ENCODE results near the gene MACROD2.

Gene MACROD2

DNA sequence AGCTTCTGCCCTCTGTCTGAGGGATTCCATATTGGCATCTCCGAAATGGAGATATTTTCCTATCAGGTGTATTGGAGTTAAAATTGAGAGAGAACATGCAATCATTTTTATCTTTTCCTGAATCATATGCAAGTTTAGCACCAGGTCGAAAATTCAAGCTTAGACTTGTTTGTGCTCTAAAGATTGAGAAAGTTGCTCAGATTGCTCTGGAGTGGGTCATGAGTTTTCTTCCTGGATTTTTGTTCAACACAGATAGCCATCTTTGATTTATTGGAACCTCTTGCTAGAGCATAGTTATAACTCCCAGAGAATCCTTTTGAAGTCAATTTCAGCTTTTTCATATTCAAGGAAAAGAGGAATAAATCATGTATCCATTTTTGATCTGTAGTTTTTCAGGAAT lies 715.6 kb downstream of the MACROD2 start:
- no peak for DNase-seq (ENCODE audit: low read depth in 2 of 2)

DNA sequence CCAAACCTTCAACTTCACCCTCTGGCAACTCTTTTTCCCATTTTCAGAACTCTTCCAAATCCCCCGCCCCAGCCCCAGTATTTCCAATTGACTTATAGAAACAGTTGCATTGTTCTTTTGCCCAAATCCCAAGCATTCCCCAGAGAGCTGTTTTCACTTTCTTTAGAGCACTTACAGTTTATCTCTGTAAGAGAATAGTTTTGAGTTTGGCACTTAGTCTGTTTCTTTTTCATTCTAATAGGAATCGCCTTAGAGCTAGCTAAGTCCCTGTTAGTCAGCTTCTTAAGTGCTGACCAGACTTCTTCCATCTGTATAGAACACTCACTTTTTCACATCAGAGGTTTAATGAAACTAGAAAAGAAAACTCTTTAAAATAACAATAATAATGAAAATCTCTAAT lies 716.3 kb downstream of the MACROD2 start:
- no peak for DNase-seq (ENCODE audit: low read depth in 2 of 2)

DNA sequence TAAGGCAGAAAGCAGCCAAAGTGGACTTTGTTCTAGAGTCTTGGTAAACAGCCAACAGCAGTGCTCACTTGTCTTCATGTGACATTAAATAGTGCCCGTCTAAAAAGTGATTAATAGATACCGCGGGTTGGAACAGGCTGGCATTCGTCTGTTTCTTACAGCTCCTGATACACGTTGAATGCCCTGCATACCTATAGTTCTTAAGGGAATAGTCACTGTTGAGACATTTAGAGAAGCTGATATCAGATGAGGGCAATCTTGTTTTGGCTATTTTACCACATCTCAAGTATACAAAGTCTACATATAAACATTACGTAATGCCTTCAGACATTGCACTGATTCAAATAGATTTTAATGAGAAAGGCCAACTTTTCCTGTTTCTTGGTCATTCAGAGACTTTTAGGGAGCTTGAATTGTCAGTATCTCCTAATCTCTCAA lies 717.0 kb downstream of the MACROD2 start:
- DNase-seq (ENCODE audit: low read depth in 2 of 2) = no peak

DNA sequence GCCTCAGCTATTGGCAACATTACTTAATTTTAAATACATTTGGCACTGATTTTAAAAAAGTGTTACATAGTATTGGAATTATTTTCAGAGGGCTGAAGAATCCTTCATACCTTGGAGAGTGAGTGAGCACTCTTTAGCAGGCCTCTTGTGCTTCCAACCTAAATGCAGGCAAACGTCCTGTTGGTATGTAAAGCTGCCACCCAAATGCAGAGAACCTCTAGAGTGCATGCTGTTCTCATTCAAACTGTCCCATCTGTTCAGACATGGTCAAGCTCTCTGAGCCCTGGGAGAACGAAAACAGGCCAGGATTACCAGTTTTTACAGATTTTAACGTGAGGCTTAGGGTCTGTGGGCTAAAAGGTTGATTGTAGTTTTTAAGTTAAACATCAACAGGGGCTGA lies 720.1 kb downstream of the MACROD2 start:
- no peak for DNase-seq (ENCODE audit: low read depth in 2 of 2)

DNA sequence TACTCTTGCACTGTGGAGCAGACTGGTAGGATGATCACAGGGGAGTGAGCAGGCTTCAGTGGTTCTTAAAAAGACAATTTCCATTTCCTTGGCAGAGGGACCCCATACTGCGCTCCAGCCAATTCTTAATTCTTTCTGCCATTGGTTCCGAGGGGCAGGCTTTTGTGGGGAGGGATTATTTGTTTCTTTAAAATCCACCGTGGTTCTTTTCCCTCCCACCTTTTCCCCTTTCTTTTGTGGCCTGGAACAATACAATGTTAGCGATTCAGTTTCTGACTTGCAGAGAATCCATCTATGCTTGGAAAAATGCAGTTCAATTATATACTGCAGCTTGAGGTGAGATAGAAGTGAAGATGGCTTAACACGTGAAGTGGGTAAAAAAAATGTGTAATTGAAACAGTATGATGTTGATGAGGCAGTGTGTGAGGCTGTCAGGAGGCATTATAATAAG lies 721.1 kb downstream of the MACROD2 start:
- no peak for DNase-seq (ENCODE audit: low read depth in 2 of 2)

DNA sequence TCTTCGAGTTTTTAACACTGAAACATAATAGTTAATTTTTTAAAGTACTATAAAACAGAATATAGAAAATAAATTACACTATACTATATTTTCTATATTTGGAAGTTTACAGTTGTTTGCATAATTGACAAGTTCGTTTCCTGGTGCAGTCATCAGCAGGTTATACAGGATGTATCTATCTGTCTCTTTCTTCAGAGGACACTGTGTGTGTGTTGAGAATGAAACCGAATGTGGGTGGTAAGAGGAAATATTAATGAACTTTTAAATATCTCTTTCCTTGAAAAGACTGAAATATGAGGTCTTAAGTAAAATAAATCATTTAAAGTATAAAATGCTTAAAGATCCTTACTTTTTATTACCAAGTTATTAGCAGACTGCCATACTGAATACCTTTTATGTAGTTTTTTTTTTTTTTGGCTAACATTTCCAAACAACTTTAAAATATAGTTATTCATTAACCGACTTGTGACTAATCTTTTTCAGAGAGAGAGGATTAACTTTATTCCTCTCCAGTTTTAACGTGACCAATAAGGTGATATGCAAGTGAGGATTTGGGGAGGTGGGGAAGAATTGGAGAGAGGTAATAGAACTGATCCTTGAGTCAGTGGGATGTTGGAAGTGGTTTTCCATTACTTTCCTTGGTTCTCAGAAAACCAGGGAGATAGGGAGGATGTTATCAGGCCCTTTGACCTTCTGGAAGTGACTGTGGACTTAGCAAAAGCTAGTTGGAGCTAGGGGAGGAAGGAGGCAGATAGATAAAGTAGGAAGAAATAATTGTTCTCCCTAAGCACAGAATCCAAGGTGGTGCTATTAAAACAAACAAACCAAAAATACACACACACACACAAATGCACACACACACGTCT lies 722.1 kb downstream of the MACROD2 start:
- DNase-seq (ENCODE audit: low read depth in 2 of 2) = no peak

DNA sequence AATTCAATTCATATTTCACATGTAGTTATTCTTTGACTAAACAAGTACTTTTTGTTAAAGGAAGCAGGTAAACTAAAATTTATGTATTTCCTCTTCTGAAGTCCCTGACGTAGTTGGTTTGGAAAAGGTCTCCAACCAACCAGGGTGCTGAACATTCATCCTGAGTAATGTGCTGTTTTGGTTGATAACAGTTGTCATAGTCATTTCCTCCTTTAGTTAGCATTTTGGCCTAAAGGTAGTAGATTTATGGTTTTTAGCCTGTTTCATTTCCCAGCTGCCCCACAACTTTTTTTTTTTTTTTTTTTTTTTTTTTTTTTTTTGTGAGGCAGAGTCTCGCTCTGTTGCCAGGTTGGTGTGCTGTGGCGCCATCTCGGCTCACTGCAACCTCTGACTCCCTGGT lies 724.9 kb downstream of the MACROD2 start:
- no peak for DNase-seq (ENCODE audit: low read depth in 2 of 2)

DNA sequence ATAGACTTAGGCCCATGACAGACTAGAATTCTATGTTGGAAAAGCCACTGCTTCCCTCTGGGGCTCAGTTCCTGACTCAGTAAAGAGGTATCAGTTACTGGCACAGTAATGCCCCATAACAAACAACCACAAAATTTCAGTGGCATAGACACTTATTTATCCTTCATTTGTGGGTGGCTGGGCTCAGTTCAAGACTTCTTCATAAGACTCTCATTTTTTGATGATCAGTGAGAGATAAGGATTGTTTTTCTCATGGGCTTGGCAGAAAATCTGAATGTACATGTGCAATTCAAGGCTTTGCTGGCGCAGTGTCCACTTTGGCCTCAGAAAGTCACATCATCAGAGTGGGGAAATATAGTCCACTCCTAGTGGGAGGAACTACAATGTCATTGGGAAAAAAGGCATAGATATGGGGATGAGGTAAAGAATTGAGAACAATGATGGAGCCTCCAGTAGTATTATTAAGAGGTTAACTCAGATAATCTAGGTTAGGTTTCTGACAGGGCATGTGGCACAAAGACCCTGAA lies 726.7 kb downstream of the MACROD2 start:
- no peak for DNase-seq (ENCODE audit: low read depth in 2 of 2)

DNA sequence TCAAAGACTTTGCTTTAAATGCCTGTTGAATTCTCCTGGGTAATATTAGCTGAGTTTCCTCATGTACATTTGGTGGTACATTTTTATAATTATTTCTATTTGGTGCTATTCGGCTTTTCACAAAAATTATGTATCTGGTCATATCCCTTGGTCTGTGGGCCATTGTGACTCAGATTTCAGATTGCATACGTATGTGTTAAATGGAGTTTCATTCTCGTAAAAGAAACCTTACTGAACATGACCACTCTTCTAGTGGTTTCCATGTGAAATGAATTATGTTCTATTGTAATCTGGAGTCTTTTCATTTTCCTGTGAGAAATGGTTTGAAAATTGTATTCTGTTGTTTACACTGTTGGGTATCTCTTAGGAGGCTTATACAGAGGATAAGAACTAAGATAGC lies 728.3 kb downstream of the MACROD2 start:
- no peak for DNase-seq (ENCODE audit: low read depth in 2 of 2)

DNA sequence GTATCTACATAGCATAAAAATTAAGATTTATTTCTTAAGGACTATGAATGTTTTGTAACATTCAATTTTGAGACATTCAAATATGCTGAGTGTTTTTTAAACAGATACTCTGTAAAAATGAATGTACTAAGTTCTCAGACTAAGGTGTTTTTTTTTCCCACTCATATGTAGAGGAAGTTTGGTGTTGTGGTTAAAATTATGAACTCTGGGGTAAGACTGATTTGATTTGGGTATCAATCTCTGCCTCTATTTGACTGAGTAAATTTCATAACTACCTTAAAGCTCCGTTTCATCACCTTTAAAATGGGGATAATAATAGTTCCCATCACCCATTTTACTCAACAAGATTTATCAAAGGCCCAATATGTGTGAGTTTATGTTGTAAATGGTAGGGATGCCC lies 728.7 kb downstream of the MACROD2 start:
- no peak for DNase-seq (ENCODE audit: low read depth in 2 of 2)

DNA sequence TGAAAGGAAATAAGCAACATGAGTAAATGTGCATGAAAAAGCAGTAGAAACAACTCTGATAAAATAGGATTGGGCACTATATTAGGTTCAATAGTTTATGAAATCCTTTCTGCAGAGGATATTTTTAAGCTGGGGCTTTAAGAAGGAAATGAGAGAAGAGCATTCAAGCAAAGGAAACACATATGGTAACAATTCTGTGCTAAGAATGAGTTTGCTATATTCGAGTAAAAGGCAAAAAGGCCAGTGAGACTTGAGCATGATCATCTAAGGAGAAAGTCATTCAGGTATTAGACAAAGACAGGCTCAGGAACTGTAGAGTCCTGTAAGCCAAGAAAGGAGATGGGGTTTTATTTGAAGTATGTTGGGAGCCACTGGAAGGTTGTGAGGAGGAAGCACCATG lies 729.2 kb downstream of the MACROD2 start:
- DNase-seq (ENCODE audit: low read depth in 2 of 2) = no peak

DNA sequence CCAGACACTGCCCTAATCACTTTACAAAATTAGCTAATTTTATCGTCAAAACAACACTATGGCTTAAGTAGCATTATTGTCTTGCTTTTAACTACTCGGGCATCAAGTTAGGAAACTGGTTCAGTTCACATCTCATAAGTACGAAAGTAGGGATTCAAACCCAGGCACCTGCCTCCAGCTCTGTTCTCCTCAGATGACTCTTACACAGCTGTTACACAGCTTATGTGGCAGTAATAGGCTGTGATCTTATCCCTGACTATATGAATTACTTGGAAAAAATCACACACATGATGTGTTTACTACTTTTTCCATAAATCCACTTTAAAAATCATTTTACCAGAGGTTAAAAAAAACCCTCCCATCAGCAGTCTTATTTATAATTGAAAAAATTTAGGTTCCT lies 731.3 kb downstream of the MACROD2 start:
- DNase-seq (ENCODE audit: low read depth in 2 of 2) = no peak

DNA sequence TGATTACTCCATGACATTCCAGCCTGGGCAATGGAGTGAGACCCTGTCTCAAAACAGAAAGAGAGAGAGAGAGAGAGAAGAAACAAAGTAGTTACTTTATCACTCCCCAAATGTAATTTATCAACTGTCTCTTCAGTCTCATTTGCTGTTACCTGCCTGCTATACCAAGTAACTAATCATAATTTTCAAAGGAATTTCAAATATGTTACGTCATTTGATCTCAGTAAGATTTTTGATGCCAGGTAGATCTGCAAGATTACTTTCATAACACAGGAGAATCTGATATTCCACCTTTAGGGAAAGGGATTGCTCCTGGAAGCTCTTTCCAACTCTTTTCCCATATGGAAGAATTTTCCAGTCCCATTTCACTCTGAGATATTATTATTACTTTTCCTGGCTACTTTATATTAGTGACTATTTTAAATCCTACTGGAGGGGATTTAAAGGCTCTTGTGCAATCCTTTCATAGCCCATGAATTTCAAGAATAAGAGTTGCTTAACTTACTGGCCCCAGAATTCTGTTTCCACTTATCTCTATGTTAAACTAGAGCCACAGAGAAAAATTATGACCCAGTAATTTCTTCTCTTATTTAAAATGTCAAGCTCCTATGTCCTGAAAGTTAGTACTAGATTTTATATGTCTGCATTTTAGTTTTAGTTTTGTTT lies 732.3 kb downstream of the MACROD2 start:
- no peak for DNase-seq (ENCODE audit: low read depth in 2 of 2)

DNA sequence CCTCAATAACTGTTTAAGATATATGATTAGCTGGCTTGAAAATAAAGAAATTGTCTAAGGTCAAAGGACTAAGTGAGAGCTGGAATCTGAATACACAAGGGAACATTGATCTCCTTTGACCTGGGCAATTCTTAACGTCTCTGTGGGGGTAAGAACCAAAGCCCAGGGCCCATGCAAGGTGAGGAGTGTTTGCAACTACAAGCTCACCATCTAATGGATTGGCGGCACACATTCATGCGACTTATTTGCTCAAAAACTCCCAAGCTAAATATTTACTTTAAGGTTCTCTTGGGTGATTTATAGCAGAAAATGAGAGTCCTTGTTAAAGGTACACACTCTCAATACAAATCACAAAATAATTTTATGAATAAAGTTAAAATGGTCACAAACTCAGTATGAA lies 734.1 kb downstream of the MACROD2 start:
- no peak for DNase-seq (ENCODE audit: low read depth in 2 of 2)

DNA sequence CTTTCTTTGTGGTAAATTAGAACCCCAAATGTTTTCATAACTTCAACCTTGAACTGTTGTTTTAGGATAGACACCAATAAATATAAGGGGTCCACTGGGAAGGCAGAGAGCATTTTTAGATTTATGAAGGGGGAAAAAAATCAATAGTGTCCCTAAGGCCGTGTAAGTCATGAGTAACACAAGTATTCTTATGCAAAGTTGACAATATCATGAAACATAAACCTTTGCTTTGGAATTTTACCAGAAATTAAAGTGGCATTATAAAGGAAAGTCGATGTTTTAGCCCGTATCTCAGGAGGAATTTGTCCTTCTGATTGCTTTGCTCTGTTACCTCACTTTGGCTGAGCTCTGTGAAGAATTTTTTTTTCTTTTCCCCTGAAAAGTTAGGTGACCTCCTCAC lies 737.0 kb downstream of the MACROD2 start:
- DNase-seq (ENCODE audit: low read depth in 2 of 2) = no peak

DNA sequence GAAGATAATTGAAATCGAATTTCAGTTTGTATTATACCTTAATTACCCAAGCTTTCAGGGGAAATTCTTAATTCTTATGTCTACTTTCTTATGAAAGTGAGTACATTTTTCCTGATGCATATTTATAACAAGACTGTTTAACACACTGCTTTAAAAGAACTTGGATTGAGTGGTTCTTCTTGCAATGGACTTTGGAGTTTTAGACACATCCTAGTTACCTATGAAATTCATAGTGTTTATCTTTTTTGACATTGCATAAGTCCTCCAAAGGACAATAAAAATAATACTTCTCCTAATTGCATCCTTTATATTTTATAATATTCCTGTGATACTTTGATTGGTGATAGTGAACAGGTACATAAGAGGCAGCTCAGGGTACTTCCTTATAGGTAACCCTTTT lies 737.7 kb downstream of the MACROD2 start:
- no peak for DNase-seq (ENCODE audit: low read depth in 2 of 2)

DNA sequence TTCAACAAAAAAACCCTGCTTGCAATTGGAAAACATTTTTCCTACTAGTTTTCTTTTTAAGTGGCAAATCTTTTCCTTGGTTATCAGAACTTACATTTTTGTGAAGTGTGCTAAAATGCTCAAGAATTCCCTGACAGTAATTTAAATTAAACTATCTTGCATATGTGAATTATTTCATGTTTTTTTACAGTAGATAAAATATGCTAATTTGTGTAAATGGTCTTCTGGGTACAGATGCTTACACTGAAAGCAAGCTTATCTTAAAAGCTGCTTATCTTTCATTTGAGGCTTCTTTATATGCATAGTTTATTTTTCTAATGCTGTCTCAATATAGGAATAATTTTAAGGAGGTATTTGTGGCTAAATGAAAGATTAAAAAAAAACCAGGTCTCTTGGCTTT lies 745.1 kb downstream of the MACROD2 start:
- no peak for DNase-seq (ENCODE audit: low read depth in 2 of 2)

DNA sequence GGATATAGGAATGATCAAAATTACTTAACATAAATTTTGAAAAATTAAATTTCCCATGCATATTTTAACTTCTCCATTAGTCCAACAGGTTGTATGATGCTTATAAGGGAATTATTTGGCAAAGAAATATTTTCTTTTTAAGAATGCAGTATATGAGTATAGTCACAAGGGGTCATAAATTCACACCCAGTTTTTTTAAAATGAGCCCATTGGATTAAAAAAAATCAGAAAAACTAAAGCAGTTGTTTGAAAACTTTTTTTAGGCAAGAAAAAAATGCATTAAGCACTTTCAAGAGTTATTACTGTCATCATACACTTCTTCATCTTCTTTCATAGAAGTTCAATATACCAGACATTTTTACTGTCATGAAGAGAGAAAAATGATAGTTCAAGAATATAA lies 746.3 kb downstream of the MACROD2 start:
- DNase-seq (ENCODE audit: low read depth in 2 of 2) = no peak

DNA sequence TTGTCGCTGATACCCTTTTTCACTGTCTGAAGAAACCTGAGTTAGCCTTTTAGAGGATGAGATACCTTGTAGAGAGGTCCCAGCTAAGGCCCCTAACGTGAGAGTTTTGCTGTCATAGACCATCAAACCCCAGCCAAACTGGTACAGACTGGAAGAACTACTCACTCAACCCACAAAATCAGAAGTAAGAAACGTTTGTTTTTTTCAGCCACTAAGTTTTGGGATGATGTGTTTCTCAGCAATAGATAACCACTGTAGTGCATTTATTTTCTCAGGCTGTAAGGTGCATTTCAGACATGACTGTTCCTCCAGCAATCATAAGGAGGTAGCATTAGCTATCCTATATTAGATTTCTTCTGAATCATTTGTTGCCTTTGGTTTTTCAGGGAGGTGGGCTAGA lies 749.4 kb downstream of the MACROD2 start:
- no peak for DNase-seq (ENCODE audit: low read depth in 2 of 2)

DNA sequence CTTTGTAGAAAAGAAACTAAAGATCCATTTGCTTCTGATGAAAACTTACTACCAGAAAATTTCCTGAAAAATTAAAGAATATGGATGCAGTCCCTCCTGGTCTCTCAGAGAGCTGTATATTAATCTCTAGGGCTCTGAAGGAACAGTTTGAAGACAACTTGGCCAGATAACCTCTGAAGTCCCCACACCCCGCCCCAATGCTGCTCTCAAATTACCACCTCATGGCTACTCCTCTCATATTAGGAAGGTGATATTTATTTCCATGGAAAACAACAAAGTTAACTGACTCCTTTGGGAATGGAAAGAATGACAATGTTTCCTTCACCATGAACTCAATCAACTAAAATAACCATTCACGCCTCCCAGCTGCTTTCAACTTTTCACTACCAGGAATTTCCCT lies 750.5 kb downstream of the MACROD2 start:
- DNase-seq (ENCODE audit: low read depth in 2 of 2) = no peak

DNA sequence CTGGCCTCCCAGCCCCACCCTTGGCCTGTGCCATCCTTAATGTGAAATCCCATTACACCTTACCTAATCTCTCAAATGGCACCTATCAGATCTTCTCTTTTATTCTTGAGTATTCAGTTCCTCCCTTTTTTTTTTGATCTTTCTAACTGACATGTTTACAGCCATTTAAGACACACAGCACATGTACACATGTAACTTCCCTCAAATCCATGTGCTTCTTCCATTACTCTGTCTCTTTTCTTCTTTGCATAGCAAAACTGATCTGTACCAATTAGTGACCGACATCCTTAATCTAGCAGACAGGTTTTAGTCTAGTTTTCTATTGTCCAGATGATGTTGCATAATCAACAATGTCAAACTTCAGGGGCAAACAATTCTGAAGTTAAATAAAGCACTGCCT lies 755.9 kb downstream of the MACROD2 start:
- no peak for DNase-seq (ENCODE audit: low read depth in 2 of 2)

DNA sequence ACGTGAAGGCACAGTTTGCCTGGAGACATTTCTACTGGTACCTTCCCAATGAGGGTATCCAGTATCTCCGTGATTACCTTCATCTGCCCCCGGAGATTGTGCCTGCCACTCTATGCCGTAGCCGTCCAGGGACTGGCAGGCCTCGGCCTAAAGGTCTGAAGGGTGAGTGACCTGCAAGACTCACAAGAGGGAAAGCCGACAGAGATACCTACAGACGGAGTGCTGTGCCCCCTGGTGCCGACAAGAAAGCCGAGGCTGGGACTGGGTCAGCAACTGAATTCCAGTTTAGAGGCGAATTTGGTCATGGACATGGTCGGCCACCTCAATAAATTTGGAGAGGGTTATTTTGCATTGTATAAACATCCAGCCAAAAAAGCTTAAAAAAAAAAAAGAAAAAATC lies 762.4 kb downstream of the MACROD2 start:
- DNase-seq (ENCODE audit: low read depth in 2 of 2) = no peak

DNA sequence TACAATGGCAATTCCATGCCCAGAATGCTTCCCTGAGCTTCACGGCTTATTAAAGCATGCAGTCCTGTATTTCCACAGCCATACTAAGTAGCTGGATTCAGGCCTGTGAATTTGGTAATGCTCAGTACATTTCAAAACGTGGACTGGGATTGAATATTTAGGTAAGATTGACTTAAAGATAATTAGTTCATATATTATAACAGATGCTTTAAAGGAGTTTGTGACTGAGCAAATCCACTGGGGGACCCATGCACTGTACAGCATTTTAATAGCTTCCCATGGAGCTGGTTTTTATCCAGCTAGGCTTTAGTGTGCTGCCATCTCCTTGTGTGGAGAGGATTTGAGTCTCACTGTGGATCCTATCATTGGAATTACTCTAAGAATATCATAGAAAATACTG lies 763.0 kb downstream of the MACROD2 start:
- DNase-seq (ENCODE audit: low read depth in 2 of 2) = no peak

Data from stimulated activated CD4-positive, alpha-beta T cell treated with anti-CD3 and anti-CD28 coated beads, Interleukin-1b, Interleukin-23, amount 100 ng/mL, for 1 hour (primary cell).